Measurements from ENCODE around the gene PEX13. TPM values are rescaled to one million over a fixed set of nuclear protein-coding genes. Genes with fewer than 3 reads are reported as not detected.
A peak's percentile ranks its signal among the peaks of the same experiment; 100 is the strongest.

The PEX13 gene
- polyA plus RNA-seq, 3 donors = 4.1 to 5.7 (median 4.8) TPM

- peaks cover 40% of the 10 kb centered on the region for H3K4me1 Mint-ChIP-seq
- Histone ChIP-seq H3K9ac (ENCODE audit: insufficient read depth, low read length, poor library complexity, severe bottlenecking) (peak overlapping the region; percentile 37), H2AFZ (ENCODE audit: insufficient read depth, low read depth, low read length, poor library complexity, severe bottlenecking) (no peak overlapping the region)
These were observed 24.5 kb upstream of the PEX13 start for GRCh38 chr2:60992985-60993392.

GRCh38 chr2:60994131-60994530 is 23.4 kb upstream of the PEX13 start:
- DNase-seq = peak in 1 of 3 donors; percentile 52
- Histone ChIP-seq H3K9ac (ENCODE audit: insufficient read depth, low read length, poor library complexity, severe bottlenecking) (no peak overlapping the region), H3K27ac (ENCODE audit: low read depth in 1 of 2, low read length in 2 of 2) (no peak overlapping the region), H3K36me3 (replicated peaks in 1 of 2; ENCODE audit: control insufficient read depth in 1 of 2, insufficient read depth in 2 of 2, low read length in 2 of 2) (no peaks in the 10 kb centered on the region), H3K79me2 (ENCODE audit: insufficient read depth, low read length) (no peaks in the 10 kb centered on the region), H3K9me3 (replicated peaks in 1 of 2; ENCODE audit: control insufficient read depth in 1 of 2, insufficient read depth in 1 of 2, low read length in 2 of 2) (peaks cover 10 to 11% of the 10 kb centered on the region in 2 donors), H4K20me1 (ENCODE audit: insufficient read depth, low read length) (no peaks in the 10 kb centered on the region), H3K4me3 (replicated peaks in 1 of 3; ENCODE audit: low read depth in 2 of 3, low read length in 3 of 3) (no peak overlapping the region), H3K4me1 (ENCODE audit: control insufficient read depth in 1 of 2, insufficient read depth in 2 of 2, low read length in 2 of 2) (peaks cover 11 to 25% of the 10 kb centered on the region in 2 donors), H3K4me2 (replicated peaks; ENCODE audit: extremely low read depth, low read length, poor library complexity, severe bottlenecking) (no peak overlapping the region), H3K27me3 (ENCODE audit: control insufficient read depth in 2 of 2, insufficient read depth in 2 of 2, low read length in 2 of 2) (no peaks in the 10 kb centered on the region), H2AFZ (ENCODE audit: insufficient read depth, low read depth, low read length, poor library complexity, severe bottlenecking) (no peak overlapping the region)
- peaks cover 5 to 12% of the 10 kb centered on the region in 2 donors for H3K36me3 Mint-ChIP-seq
- peak overlapping the region; percentile 50 to 95 (median 77) for H3K27ac Mint-ChIP-seq
- intact Hi-C loops (cut with micrococcal nuclease) = loop anchor here (10.0 kb wide), 2 partner anchors 69 to 109 kb away; partner anchors contain the start of gene REL (in 1 of the 2)
- H3K4me3 Mint-ChIP-seq = no peak overlapping the region
- peaks cover 0 to 17% (median 13%) of the 10 kb centered on the region in 7 donors for H3K9me3 Mint-ChIP-seq
- no peak for TF ChIP-seq CTCF (IDR thresholded peaks at IDR 0.05)
- peaks cover 36% of the 10 kb centered on the region for H3K4me1 Mint-ChIP-seq
- H3K27me3 Mint-ChIP-seq (ENCODE audit: low read depth in 3 of 3) = peaks cover 0 to 4% (median 0%) of the 10 kb centered on the region in 3 donors

More at GRCh38 chr2:60992985-60993392, 24.5 kb upstream of the PEX13 start:
- intact Hi-C loops (cut with micrococcal nuclease) = loop anchor here (2.0 to 10.0 kb wide), 4 partner anchors 68 to 198 kb away; partner anchors contain the start of gene REL (in 1 of the 2)
- peak; percentile 81 to 92 (median 92) for DNase-seq
- no peaks in the 10 kb centered on the region for H3K79me2 ChIP-seq (ENCODE audit: insufficient read depth, low read length)
- Mint-ChIP-seq H3K27ac (peak overlapping the region; percentile 94 to 98 (median 95)), H3K36me3 (peaks cover 5 to 12% of the 10 kb centered on the region in 2 donors), H3K4me3 (peak overlapping the region; percentile 27 to 51), H3K9me3 (peaks cover 0 to 17% (median 13%) of the 10 kb centered on the region in 7 donors), H3K27me3 (ENCODE audit: low read depth in 3 of 3) (peaks cover 0 to 4% (median 0%) of the 10 kb centered on the region in 3 donors)
- H3K36me3 ChIP-seq (replicated peaks in 1 of 2; ENCODE audit: control insufficient read depth in 1 of 2, insufficient read depth in 2 of 2, low read length in 2 of 2) = no peaks in the 10 kb centered on the region
- no peaks in the 10 kb centered on the region for H4K20me1 ChIP-seq (ENCODE audit: insufficient read depth, low read length)
- no peaks in the 10 kb centered on the region for H3K27me3 ChIP-seq (ENCODE audit: control insufficient read depth in 2 of 2, insufficient read depth in 2 of 2, low read length in 2 of 2)
- H3K9me3 ChIP-seq (replicated peaks in 1 of 2; ENCODE audit: control insufficient read depth in 1 of 2, insufficient read depth in 1 of 2, low read length in 2 of 2) = peaks cover 10 to 11% of the 10 kb centered on the region in 2 donors
- TF ChIP-seq CTCF (IDR thresholded peaks at IDR 0.05) = no peak
- H3K4me2 ChIP-seq (replicated peaks; ENCODE audit: extremely low read depth, low read length, poor library complexity, severe bottlenecking) = peak overlapping the region; percentile 44
- WGBS (ENCODE audit: insufficient coverage) = 44% methylated on average over 5 of the region's 7 CpGs
- H3K27ac ChIP-seq (ENCODE audit: low read depth in 1 of 2, low read length in 2 of 2) = peak overlapping the region; percentile 74 to 84
- peak overlapping the region in 1 of 3 experiments; percentile 36 for H3K4me3 ChIP-seq (replicated peaks in 1 of 3; ENCODE audit: low read depth in 2 of 3, low read length in 3 of 3)
- peaks cover 11 to 25% of the 10 kb centered on the region in 2 donors for H3K4me1 ChIP-seq (ENCODE audit: control insufficient read depth in 1 of 2, insufficient read depth in 2 of 2, low read length in 2 of 2)

All from CD14-positive monocyte (primary cell).